HG02763 (cell line): ENCODE measurements around the gene EMC7.
A peak's percentile ranks its signal among the peaks of the same experiment; 100 is the strongest.
"Not testable (repeated sequence)": the region's sequence is repeated elsewhere in the genome, so short reads cannot be mapped to it uniquely, and the experiment has no call there.

Experiments
- ATAC-seq: cut with Tn5 transposase; IDR thresholded peaks from one replicate; pipeline ENCODE4 v1.9.1; 2021; ENCODE audit warnings: mild to moderate bottlenecking, moderate library complexity; ENCODE audit not compliant: unreplicated experiment

Gene EMC7

DNA sequence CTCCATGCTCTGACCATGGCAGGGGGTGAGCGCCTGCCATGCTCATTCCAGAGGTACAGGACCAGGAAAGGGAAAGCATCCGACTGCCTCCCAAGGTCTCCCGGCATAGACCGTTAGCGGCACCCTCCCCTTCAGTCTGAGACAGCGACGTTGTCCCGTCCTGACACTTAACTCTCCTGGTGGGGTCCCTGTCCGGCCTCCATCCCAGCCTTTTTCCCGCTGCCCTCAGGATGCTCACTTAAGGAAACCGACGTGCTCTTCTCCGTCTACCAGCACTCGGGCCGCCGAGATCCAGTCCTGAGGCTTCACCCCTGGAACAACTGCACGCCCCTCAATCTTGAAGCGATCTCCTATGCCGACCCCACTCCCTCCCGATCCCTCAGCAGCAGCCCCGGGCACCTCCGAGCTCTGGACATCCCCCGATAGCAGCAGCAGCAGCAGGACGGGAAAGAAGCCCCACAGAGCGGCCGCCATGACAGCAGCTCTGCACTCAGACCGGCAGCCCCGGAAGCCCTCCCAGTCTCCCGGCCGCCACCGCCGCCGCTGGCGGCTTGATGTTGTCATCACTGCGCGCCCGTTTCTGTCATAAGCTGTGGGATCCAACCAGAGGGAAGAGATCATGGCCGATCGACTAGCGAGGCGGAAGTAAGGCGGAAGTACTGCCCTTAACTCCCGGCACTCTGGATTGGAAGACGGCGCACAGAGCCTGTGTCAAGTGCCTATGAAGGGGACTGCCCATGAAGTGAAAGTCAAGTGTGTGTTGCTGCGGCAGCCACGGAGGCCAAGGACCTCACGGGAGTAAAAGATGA, at the start of gene EMC7, which contains the start of gene PGBD4:
Gene EMC7, minus strand, starts transcription at position 497 of the 809 bp plus-strand sequence. Its CDS starts 23 bp downstream, at position 474.
Gene PGBD4, plus strand, starts transcription at position 718 of the 809 bp plus-strand sequence. CDS start 449 bp downstream, outside the sequence.
- peak; percentile 99 for ATAC-seq

DNA sequence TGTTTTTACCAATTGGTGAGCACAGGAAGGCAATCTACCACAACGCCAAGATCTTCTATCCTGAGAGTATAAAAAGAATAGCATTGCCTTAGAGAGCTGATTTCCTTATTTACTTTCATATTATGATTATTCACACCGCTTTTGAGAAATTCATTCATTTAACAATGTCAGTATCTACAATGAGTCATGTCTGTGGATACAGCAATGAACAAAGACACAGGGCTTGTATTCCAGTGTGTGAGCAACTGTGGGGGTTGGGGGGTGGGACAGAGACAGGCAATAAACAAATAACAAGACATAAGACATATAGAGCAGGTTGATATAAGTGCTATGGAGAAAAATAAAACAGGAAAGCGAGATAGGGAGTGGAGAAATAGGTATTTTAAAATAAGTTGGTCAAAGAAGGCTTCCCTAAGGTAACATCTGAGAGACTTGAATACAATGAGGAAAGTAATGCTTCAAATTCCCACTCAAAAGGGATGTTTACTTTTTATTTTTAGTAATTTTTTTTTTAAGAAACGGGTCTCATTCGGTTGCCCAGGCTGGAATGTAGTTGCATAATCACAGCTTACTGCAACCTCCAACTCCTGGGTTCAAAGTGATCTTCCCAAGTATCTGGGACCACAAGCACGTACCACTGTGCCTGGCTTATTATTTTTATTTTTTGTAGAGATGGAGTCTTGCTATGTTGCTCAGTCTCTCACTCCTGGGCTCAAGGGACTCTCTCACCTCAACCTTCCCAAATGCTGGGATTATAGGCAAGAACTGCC, 45.9 kb upstream of the EMC7 start:
- ATAC-seq = no peak

DNA sequence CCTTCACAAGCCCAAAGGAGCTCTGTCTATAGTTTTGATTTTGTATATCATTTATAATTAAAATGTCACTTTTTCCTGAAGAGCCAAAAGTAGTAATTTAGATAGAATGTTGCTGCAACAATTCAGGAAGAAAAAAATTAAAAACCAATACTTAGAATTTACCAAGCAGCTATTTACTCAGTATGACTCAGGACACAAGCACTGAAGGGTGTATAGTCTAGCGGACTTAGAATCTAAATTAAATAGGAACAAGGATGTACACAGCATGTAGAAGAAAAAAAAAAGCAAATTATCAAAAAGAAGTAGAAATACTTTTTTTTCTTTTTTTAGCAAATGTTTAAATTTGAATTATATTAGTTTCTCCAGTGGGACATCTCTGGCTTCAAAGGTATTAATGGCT, 31.8 kb upstream of the EMC7 start:
- no peak for ATAC-seq

DNA sequence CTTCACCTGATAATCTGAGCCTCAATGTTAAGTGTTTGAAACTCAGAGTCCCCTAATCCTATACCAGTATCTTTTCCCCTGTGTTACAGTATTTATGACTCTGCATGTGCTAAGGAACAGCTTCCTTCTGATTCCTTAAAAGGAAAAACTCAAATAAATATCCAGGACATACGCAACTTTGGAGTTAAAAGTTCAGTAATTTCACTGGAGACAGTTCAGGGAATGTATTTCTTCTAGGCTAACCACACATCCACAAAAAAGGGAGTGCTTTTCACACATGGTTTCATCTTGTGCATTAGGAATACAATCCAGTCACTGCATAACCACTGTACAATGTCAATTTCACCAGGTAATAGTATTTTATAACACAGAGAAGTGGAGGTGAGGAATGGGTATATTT, 31.2 kb upstream of the EMC7 start:
- ATAC-seq = no peak

DNA sequence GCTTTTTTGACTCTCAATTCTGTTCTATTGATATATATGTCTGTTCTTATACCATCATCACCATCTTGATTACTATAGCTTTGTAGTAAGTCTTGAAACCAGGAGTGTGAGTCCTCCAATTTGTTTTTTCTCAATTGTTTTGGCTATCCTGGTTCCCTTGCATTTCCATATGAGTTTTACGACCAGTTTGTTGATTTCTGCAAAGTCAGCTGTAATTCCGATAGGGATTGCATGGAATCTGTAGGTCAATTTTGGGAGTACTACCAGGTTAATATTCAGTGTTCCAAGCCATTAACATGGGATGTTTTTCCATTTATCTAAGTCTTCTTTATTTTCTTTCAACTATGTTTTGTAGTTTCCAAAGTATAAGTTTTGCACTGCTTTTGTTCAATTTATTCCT, 27.2 kb upstream of the EMC7 start:
- no peak for ATAC-seq

DNA sequence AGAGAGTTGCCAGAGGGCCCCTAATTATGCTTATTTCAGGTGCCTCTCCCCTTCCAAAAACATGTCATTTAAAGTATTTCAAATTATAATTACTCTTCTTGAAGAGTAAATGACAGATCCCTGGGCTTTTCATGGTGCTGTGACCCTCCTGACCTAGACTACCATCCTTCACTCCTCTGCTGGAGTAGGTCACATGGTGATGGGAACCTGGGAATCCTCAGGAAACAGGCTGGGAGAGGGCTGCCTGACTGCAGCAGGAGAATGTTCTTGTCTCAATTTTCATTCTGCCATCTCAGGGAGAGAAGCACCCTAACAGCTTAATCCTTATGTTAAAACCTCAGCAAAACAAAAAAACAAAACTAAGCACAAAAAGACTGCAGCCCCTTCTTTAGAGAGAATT, 24.9 kb upstream of the EMC7 start:
- no peak for ATAC-seq

DNA sequence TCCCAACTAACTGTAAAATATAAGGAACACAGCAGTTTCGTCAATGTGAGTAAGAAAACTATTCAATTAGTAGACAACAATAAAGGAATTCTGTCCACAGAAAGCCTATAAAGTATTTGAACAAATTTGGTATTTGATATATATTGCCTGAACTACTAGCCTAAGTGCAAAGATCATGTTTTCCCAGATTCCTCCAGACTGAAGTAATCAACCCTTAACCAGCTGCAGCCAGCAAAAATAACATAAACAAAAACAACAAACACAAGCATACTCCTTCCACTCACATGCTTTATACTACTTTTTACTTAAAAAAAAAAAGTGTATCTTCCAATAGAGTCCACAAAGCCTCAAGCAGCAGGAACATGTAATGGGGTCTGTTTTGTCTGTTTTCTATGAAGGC, 24.3 kb upstream of the EMC7 start:
- ATAC-seq = no peak

DNA sequence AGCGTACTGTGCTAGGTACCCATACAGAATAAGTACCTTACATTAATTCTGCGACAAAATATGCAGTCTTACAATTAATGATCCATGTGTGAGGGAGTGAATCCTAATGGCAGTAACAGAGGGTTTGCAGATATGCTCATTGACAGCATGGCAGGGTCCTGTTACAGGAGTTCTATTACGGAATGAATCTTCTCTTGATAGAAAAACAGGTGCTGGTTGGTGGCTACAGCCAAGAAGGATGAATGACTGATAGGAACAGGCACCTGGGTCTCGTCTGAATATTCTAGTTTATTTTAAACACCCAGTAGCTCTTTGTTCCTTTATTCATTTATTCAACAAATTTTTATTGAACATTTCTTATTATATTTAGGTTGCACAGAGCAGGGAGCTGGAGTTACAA, 23.0 kb upstream of the EMC7 start:
- no peak for ATAC-seq

DNA sequence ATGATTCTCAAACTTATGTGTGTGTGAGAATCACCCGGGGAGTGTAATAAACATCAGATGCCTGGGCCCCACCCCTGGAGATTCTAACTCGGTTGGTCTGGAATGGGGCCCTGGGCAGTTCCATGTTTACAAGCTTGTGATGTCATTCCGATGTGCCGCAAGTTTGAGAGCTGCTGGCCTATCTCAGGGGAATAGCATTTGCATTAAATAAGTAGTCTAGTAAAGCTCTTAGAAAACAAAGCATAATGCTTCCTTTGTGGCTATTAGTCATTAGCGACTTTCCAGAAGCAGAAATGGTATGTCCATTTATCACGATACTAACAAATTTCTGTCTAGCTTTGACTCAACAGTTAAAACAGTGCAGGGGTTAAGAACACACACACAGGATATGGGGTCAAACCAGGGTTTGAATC, 21.1 kb upstream of the EMC7 start:
- no peak for ATAC-seq

DNA sequence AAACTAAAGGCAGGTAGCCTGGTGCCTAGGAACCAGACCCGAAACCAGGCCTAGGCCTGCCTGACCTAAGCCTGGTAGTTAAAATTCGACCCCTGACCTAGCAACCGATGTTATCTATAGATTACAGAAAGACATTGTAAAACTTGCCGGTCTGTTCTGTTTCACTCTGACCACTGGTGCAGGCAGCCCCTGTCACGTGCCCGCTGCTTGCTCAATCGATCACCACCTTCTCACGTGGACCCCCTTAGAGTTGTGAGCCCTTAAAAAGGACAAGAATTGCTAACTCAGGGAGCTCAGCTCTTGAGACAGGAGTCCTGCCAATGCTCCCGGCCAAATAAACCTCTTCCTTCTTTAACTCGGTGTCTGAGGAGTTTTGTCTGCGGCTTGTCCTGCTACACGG, 20.1 kb upstream of the EMC7 start:
- not testable (repeated sequence) for ATAC-seq

DNA sequence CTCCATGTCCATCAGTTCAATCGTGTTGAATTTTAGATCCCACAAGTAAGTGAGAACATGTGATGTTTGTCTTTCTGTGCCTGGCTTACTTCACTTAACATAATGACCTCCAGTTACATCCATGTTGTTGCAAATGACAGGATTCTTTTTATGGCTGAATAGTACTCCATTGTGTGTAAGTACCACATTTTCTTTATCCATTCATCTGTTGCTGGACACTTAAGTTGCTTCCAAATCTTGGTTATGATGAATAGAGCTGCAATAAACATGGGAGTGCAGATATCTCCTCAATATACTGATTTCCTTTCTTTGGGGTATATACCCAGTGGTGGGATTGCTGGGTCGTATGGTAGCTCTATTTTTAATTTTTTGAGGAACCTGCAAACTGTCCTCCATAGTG, 18.8 kb upstream of the EMC7 start:
- not testable (repeated sequence) for ATAC-seq

DNA sequence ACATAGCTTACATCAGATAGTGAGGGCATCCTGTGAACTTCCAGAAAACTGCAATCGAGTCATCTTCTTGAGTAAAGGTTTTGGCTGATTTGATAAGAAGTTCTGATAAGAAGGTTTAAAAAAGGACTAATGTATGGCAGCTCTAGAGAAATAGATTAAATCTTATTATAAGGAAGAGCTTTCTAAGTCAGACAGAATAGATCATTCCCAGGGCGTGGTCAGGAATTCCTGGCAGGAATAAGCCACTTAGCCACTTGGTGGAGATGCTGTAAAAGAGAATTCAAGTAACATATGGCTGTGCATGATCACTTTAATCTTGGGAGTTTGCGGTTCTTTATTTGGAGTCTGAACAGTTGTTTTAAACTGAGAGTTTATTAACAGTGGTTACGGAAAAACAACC, 17.6 kb upstream of the EMC7 start:
- ATAC-seq = no peak

DNA sequence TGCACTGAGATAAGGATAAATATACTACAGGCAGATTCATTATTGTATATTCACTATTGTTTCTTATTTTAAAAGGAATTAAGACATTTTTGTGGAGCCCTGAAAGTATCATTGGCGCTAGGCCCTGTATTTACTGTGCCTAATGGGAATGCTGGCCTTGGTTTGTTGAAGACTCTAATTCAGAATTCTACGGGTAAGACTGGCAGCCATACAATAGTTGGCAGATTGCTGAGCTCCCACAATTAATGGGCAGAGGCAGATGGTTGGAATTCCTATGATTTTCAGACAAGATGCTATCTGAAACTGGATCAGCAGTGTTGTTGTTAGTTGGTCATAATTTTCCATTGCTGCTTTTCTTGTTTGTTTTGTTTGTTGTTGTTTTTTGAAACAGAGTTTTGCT, 15.0 kb upstream of the EMC7 start:
- no peak for ATAC-seq

DNA sequence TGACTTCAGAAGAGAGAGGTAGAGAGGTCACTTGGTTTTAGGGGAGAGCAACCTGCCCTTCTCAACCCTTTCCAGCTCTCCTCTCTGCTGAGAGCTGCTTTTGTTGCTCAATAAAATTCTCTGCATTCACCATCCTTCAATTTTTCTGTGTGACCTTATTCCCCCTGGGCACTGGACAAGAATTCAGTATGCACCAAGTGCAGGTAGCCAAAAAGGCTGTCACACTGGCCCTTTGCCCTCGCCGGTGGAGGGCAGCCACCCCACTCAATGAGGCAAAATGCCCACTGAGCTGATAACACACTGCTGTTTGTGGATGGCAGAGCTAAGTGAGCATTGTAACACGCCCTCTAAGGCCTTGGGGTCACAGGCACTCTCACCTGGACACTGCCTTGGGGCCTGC, 13.1 kb upstream of the EMC7 start:
- no peak for ATAC-seq

DNA sequence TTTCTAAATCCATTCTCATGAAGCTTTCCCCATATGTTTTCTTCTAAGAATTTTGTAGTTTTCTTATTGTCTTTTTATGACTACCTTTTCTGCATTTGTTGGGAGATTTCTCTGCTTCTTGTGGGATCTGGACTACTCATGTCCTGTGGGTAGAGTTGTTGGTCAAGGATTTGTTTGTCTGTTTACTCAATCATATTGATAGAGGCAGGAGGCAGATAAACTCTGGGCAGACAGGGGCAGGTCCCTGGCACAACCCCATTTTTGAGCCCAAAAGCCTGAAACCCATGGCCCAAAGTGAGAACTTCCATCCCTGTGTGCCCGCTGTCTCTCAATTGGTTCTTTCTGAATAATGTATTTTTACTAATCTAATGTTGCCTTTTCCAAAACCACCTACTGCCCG, 12.6 kb upstream of the EMC7 start:
- ATAC-seq = no peak

DNA sequence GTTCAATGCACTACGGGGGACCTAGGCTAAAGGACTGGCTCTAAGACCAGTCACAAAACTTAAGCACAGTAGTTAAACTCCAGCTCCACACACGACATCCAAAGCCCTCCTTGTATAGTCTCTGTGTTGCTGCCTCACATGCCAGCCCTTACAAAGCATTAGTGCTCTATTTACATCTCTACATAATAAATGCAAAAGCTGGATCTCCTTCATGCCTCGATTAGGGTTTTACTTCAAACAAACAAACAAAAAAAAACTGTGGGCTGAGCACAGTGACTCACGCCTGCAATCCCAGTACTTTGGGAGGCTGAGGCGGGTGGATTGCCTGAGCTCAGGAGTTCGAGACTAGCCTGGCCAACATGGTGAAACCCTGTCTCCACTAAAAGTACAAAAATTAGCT, 9.8 kb upstream of the EMC7 start:
- no peak for ATAC-seq

DNA sequence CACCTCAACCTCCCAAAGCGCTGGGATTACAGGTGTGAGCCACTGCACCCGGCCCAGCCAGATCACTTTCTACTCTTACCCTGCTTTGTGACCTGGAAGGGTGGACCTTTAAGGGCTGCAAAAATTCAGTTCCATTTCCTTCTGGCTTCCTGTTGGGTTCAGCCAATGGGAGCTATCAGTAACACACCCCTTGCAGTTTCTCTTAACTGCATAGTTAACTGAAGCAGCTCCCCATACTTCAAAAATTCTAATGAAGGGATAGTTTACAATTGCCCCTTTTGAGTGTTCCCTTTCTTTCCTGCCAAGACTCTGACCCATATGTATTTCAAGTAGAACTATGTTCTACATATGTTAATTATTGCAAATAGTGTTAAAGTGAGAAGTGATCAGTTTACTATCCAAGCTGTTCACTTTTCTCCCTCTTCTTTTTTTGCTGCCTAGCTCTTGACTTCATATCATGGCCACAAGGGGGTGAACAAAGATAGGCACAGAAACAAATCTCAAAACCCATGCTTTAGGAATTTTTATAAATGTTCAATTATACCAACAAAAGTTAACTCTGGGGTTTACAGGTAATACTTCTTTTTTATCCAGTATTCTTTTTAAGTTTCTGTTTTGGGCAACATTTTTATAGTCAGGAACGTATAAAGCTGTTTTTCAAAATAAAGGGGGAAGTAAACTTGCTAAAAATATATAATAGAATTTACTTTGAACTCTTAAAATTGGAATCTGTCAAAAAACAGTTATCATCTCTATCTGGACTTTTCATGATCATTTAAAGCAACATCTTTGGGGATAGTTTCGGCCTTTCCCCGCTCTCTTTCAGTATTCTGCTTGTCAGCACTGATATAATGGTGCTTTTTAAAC, 8.4 kb upstream of the EMC7 start:
- ATAC-seq = no peak

DNA sequence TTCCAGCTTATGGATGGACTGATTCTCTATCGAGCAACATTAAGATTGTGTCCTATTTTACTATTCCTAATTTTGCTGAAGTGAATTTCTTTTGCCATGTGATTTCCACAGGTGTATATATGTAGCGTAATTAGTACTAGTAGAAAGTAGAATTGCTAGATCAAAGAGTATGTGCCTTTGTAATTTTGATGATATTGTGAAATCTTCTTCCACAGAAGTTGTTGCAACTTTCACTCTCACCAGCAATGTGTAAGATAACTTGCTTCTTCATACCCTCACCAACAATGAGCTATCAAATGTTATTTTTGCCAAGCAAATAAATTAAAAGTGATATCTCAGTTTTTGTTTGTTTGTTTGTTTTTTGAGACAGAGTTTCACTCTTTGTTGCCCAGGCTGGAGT, 5.7 kb upstream of the EMC7 start:
- ATAC-seq = no peak

DNA sequence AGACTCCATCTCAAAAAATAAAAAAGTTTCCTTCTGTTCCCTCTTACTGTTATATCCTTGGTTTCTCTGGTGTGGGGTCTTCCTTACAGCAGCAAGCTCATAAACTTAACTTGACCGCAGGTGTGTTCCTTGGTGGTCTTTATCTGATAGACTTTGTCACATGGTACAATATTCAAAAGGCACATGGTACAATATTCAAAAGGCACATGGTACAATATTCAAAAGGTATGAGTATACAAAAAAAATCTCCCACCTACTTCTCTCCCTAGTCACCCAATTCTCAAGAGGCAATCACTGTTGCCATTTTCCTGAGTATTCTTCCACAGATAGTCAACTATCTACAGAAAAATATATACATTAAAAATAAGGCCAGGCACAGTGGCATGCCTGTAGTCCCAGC, 4.8 kb upstream of the EMC7 start:
- no peak for ATAC-seq

DNA sequence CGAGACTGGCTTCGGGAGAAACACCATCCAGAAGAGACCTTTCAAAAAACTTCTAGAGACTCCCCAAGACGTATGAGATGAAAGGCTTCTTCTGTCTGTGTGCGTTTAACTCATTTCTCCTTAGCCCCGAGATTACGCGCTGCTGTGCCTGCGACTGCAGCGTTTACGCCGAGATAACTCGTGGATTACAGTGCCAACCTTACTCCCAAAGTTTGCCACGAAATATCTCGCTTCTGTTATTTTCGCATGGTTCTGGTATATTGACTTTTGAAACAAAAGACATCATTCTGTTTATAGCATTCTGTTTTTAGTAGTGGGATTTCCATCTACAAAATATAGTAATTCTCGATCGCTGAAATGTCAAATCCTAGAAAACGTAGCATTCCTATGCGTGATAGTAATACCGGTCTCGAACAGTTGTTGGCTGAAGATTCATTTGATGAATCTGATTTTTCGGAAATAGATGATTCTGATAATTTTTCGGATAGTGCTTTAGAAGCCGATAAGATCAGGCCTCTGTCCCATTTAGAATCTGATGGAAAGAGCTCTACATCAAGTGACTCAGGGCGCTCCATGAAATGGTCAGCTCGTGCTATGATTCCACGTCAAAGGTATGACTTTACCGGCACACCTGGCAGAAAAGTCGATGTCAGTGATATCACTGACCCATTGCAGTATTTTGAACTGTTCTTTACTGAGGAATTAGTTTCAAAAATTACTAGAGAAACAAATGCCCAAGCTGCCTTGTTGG, 688 bp upstream of the EMC7 start:
- ATAC-seq = peak; percentile 8

DNA sequence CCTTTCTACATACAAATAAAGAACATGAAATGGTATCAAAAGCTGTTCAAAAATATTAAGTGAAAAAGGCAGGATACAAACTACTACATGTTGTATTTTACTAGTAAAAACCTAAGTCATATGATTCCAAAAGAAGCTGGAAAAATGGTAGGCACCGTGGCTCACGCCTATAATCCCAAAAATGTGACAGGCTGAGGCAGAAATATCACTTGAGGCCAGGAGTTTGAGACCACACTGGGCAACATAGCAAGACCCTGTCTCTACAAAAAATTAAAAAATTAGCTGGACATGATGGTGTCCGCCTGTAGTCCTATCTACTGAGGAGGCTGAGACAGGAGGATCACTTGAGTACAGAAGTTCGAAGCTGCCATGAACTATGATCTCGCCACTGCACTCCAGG, 1.7 kb downstream of the EMC7 start:
- ATAC-seq = no peak
